Astrocyte (in vitro differentiated cells and primary cell): ENCODE results near the gene HAND1. TPM values are rescaled to one million over a fixed set of nuclear protein-coding genes. Genes with fewer than 3 reads are reported as not detected.

ENCODE experiments used
- DNase-seq: peaks from one replicate; pipeline ENCODE4 v3.0.0-alpha.2; 2010; ENCODE audit warnings: low read depth
- FAIRE-seq: peaks from 2 replicates; lab custom pipeline; 2011; peaks lifted over from hg19 to GRCh38; lab: Jason Lieb, UNC
- H2AFZ ChIP-seq: 2 replicates; pipeline ENCODE4 v1.6.0; 2012; ENCODE audit warnings: low read depth, low read length, inconsistent platforms
- H3K27ac ChIP-seq: 2 replicates; pipeline ENCODE4 v1.5.1; 2011; ENCODE audit warnings: low read depth, low read length, inconsistent platforms
- H3K27me3 ChIP-seq: 2 replicates; pipeline ENCODE4 v1.6.0; 2011; ENCODE audit warnings: low read length, inconsistent platforms; ENCODE audit not compliant: insufficient read depth
- H3K36me3 ChIP-seq: 2 replicates; pipeline ENCODE4 v1.5.1; 2011; ENCODE audit warnings: low read length, inconsistent platforms; ENCODE audit not compliant: insufficient read depth
- H3K4me1 ChIP-seq: 2 replicates; pipeline ENCODE4 v1.5.1; 2011; ENCODE audit warnings: low read length, inconsistent platforms; ENCODE audit not compliant: insufficient read depth
- H3K4me2 ChIP-seq: 2 replicates; pipeline ENCODE4 v1.6.0; 2012; ENCODE audit warnings: low read length, inconsistent platforms
- H3K4me3 ChIP-seq: 2 replicates; pipeline ENCODE4 v1.5.1; 2011; ENCODE audit warnings: low read depth, mild to moderate bottlenecking, low read length, inconsistent platforms; ENCODE audit not compliant: insufficient read depth
- H3K79me2 ChIP-seq: 2 replicates; pipeline ENCODE4 v1.6.0; 2012; ENCODE audit warnings: mild to moderate bottlenecking, low read length, inconsistent platforms; ENCODE audit not compliant: insufficient read depth
- H3K9ac ChIP-seq: 2 replicates; pipeline ENCODE4 v1.6.0; 2012; ENCODE audit warnings: mild to moderate bottlenecking, low read length, inconsistent platforms
- H3K9me3 ChIP-seq: 2 replicates; pipeline ENCODE4 v1.5.1; 2012; ENCODE audit warnings: low read depth, mild to moderate bottlenecking, low read length, inconsistent platforms; ENCODE audit not compliant: insufficient read depth
- H4K20me1 ChIP-seq: 2 replicates; pipeline ENCODE4 v1.6.0; 2012; ENCODE audit warnings: low read length, inconsistent platforms; ENCODE audit not compliant: insufficient read depth
- H3K27ac Mint-ChIP-seq: one replicate; pipeline ENCODE4 v1.8.0; 2021; ENCODE audit warnings: mild to moderate bottlenecking, mixed read lengths; ENCODE audit not compliant: unreplicated experiment
- H3K27me3 Mint-ChIP-seq: one replicate; pipeline ENCODE4 v1.8.0; 2021; ENCODE audit warnings: low read depth, mixed read lengths; ENCODE audit not compliant: unreplicated experiment
- H3K36me3 Mint-ChIP-seq: one replicate; pipeline ENCODE4 v1.8.0; 2021; ENCODE audit warnings: low read depth, mixed read lengths; ENCODE audit not compliant: unreplicated experiment
- H3K4me1 Mint-ChIP-seq: one replicate; pipeline ENCODE4 v1.8.0; 2021; ENCODE audit warnings: low read depth, mixed read lengths; ENCODE audit not compliant: unreplicated experiment
- H3K4me3 Mint-ChIP-seq: one replicate; pipeline ENCODE4 v1.8.0; 2021; ENCODE audit warnings: mild to moderate bottlenecking, moderate library complexity, mixed read lengths; ENCODE audit not compliant: unreplicated experiment
- H3K9me3 Mint-ChIP-seq: one replicate; pipeline ENCODE4 v1.8.0; 2021; ENCODE audit warnings: mild to moderate bottlenecking, mixed read lengths; ENCODE audit not compliant: unreplicated experiment
- EZH2 ChIP-seq: IDR thresholded peaks from 2 replicates; pipeline ENCODE4 v1.6.1; 2012; ENCODE audit warnings: mild to moderate bottlenecking, low read length, inconsistent platforms; ENCODE audit not compliant: insufficient read depth
- total RNA-seq: library from RNA; stranded (reverse); gene quantifications from 2 replicates; pipeline ENCODE4 v1.2.1, GENCODE V29; 2021
- TF ChIP-seq, protein P1 (sequence below): IDR thresholded peaks from 2 replicates; pipeline ENCODE4 v1.5.1; 2011; ENCODE audit warnings: low read depth, mild to moderate bottlenecking, inconsistent platforms, low read length, moderate library complexity; ENCODE audit not compliant: insufficient read depth

Gene HAND1
- total RNA-seq, 1 donor from 2014 or later, result not detected

GRCh38 chr5:154506049-154506715 lies 28.2 kb upstream of the HAND1 start:
- Histone ChIP-seq H3K27me3 (peaks cover 34% of the 10 kb centered on the region), H3K27ac (no peak overlapping the region), H3K36me3 (no peaks in the 10 kb centered on the region), H4K20me1 (no peaks in the 10 kb centered on the region), H3K4me2 (no peak overlapping the region), H3K9ac (no peak overlapping the region), H3K4me3 (no peak overlapping the region), H3K79me2 (no peaks in the 10 kb centered on the region), H3K9me3 (no peaks in the 10 kb centered on the region), H3K4me1 (no peaks in the 10 kb centered on the region), H2AFZ (no peak overlapping the region)
- Mint-ChIP-seq H3K4me3 (no peak overlapping the region), H3K4me1 (no peaks in the 10 kb centered on the region), H3K27ac (no peak overlapping the region), H3K27me3 (peaks cover 48% of the 10 kb centered on the region), H3K36me3 (no peaks in the 10 kb centered on the region), H3K9me3 (no peaks in the 10 kb centered on the region)
- FAIRE-seq (no peak), DNase-seq (no peak)
- no peak for TF ChIP-seq EZH2
- TF ChIP-seq, protein P1, sequence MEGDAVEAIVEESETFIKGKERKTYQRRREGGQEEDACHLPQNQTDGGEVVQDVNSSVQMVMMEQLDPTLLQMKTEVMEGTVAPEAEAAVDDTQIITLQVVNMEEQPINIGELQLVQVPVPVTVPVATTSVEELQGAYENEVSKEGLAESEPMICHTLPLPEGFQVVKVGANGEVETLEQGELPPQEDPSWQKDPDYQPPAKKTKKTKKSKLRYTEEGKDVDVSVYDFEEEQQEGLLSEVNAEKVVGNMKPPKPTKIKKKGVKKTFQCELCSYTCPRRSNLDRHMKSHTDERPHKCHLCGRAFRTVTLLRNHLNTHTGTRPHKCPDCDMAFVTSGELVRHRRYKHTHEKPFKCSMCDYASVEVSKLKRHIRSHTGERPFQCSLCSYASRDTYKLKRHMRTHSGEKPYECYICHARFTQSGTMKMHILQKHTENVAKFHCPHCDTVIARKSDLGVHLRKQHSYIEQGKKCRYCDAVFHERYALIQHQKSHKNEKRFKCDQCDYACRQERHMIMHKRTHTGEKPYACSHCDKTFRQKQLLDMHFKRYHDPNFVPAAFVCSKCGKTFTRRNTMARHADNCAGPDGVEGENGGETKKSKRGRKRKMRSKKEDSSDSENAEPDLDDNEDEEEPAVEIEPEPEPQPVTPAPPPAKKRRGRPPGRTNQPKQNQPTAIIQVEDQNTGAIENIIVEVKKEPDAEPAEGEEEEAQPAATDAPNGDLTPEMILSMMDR, result no peak

DNA sequence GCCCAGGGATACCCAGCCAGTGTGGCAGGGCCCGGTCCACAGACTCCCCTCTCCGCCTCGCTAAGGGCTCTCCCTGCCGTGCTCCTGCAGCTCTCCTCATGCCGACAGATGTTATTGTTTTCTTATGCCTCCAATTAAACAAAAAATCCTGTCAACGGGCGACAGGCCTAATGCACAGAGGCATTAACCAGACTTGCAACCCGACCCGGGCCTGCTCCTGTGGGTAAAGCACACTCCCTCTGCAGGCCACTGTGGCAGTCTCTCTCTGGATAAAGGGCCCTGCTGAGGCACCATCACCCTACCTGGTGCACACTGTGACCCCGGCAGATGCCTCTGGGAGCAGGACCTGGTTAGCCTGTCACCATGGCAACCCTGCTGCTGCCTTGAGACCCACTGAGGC lies 27.5 kb upstream of the HAND1 start:
- Histone ChIP-seq H2AFZ (no peak overlapping the region), H3K79me2 (no peaks in the 10 kb centered on the region), H3K4me2 (no peak overlapping the region), H3K9ac (no peak overlapping the region), H3K4me1 (no peaks in the 10 kb centered on the region), H3K4me3 (no peak overlapping the region), H3K27me3 (peaks cover 33% of the 10 kb centered on the region), H3K27ac (no peak overlapping the region), H3K9me3 (no peaks in the 10 kb centered on the region), H3K36me3 (no peaks in the 10 kb centered on the region), H4K20me1 (no peaks in the 10 kb centered on the region)
- no peak for DNase-seq
- no peak overlapping the region for H3K27ac Mint-ChIP-seq
- TF ChIP-seq EZH2, result no peak
- TF ChIP-seq, protein P1, result no peak
- H3K36me3 Mint-ChIP-seq, result no peaks in the 10 kb centered on the region
- no peak for FAIRE-seq
- peaks cover 49% of the 10 kb centered on the region for H3K27me3 Mint-ChIP-seq
- no peaks in the 10 kb centered on the region for H3K9me3 Mint-ChIP-seq
- no peak overlapping the region for H3K4me3 Mint-ChIP-seq
- H3K4me1 Mint-ChIP-seq, result no peaks in the 10 kb centered on the region

DNA sequence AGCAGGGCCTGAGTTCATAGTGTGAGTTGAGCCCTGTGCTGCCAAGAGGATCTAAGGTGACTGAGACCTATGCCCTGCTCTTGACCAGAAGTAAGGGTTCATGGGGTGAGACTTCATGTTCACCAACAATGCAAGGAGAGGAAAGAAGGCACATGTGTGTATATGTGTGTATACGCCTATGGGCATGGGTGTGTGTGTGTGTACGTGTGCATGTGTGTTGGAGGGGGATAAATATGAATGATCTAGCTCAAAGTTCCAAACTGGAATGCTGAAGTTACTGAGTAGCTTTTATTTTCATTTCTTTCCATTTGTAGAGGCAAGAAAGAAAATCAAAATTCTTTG lies 25.6 kb upstream of the HAND1 start:
- no peaks in the 10 kb centered on the region for H3K4me1 ChIP-seq
- H3K9ac ChIP-seq, result no peak overlapping the region
- H2AFZ ChIP-seq, result no peak overlapping the region
- Mint-ChIP-seq H3K9me3 (no peaks in the 10 kb centered on the region), H3K4me1 (no peaks in the 10 kb centered on the region), H3K27ac (no peak overlapping the region), H3K36me3 (no peaks in the 10 kb centered on the region), H3K4me3 (no peak overlapping the region), H3K27me3 (peaks cover 49% of the 10 kb centered on the region)
- H4K20me1 ChIP-seq, result no peaks in the 10 kb centered on the region
- peaks cover 28% of the 10 kb centered on the region for H3K27me3 ChIP-seq
- H3K79me2 ChIP-seq, result no peaks in the 10 kb centered on the region
- H3K9me3 ChIP-seq, result no peaks in the 10 kb centered on the region
- H3K4me3 ChIP-seq, result no peak overlapping the region
- H3K36me3 ChIP-seq, result no peaks in the 10 kb centered on the region
- H3K27ac ChIP-seq, result no peak overlapping the region
- no peak for FAIRE-seq
- DNase-seq, result no peak
- H3K4me2 ChIP-seq, result no peak overlapping the region
- TF ChIP-seq, protein P1, result no peak
- no peak for TF ChIP-seq EZH2
